SK-N-SH (cell line): ENCODE measurements around the gene GLIS1. TPM values are rescaled to one million over a fixed set of nuclear protein-coding genes. Genes with fewer than 3 reads are reported as not detected.

Source experiments
- CTCF ChIA-PET: fragments of 300-600, 350-600 bp; formaldehyde crosslinking; extraction: SDS; loops from one replicate; lab custom pipeline; 2021; lab: Yijun Ruan, JAX
- POLR2A ChIA-PET: fragments of 350-600 bp; sonication (Branson Sonifier 250); formaldehyde crosslinking; extraction: SDS; loops from one replicate; lab custom pipeline; 2020; ENCODE audit warnings: antibody characterized with exemption, inconsistent platforms; lab: Yijun Ruan, JAX
- DNase-seq: peaks from one replicate; pipeline ENCODE4 v3.0.0; 2012
- H2AFZ ChIP-seq: fragments of 200-600 bp; sonication (generic); 2 replicates; pipeline ENCODE4 v1.8.1; 2016; ENCODE audit warnings: antibody characterized with exemption, mild to moderate bottlenecking, low read depth
- H3F3A ChIP-seq: fragments of 200-600 bp; sonication (generic); replicated peaks from 2 replicates; pipeline ENCODE3; 2016; ENCODE audit warnings: antibody characterized with exemption, mild to moderate bottlenecking; ENCODE audit not compliant: insufficient read depth
- H3K27ac ChIP-seq, 2 experiments: fragments of 200-500 bp in 1 of 2; fragments of 200-600 bp in 1 of 2; sonication (Bioruptor generic) in 1 of 2; sonication (generic), shearing (Covaris generic) in 1 of 2; 2 replicates each; pipeline versions ENCODE4 v1.5.1 to v1.6.1; 2014 to 2016; ENCODE audit warnings: low read depth in 2 of 2, inconsistent platforms in 1 of 2, low read length in 1 of 2, mild to moderate bottlenecking in 1 of 2, mixed read lengths in 1 of 2
- H3K27me3 ChIP-seq: fragments of 200-600 bp; sonication (generic), shearing (Covaris generic); 2 replicates; pipeline ENCODE4 v1.6.1; 2016; ENCODE audit warnings: mixed run types; ENCODE audit not compliant: insufficient read depth
- H3K36me3 ChIP-seq, 2 experiments: fragments of 200-500 bp in 1 of 2; fragments of 200-600 bp in 1 of 2; sonication (Bioruptor generic) in 1 of 2; sonication (generic) in 1 of 2; replicated peaks in 1 of 2; 2 replicates each; pipeline versions ENCODE3 to v1.5.1; 2014 to 2016; ENCODE audit warnings: low read length in 1 of 2, mild to moderate bottlenecking in 1 of 2; ENCODE audit not compliant: insufficient read depth in 2 of 2, control insufficient read depth in 1 of 2
- H3K4me1 ChIP-seq, 2 experiments: fragments of 200-500 bp in 1 of 2; fragments of 200-600 bp in 1 of 2; sonication (Bioruptor generic) in 1 of 2; sonication (generic), shearing (Covaris generic) in 1 of 2; 2 replicates each; pipeline versions ENCODE4 v1.5.1 to v1.6.1; 2014 to 2016; ENCODE audit warnings: low read depth in 1 of 2, low read length in 1 of 2, mixed run types in 1 of 2; ENCODE audit not compliant: insufficient read depth in 2 of 2, control insufficient read depth in 1 of 2
- H3K4me2 ChIP-seq: fragments of 200-600 bp; sonication (generic), shearing (Covaris generic); 2 replicates; pipeline ENCODE4 v1.6.1; 2017; ENCODE audit warnings: mixed run types
- H3K4me3 ChIP-seq, 2 experiments: fragments of 200-500 bp in 1 of 2; fragments of 200-600 bp in 1 of 2; sonication (Bioruptor generic) in 1 of 2; sonication (generic), shearing (Covaris generic) in 1 of 2; 2 replicates each; pipeline versions ENCODE4 v1.5.1 to v1.8.1; 2014 to 2016; ENCODE audit warnings: low read depth in 2 of 2, inconsistent platforms in 1 of 2, low read length in 1 of 2, mild to moderate bottlenecking in 1 of 2, mixed read lengths in 1 of 2, moderate library complexity in 1 of 2
- H3K79me2 ChIP-seq: fragments of 200-600 bp; sonication (generic); 2 replicates; pipeline ENCODE4 v1.8.1; 2017; ENCODE audit warnings: mild to moderate bottlenecking; ENCODE audit not compliant: insufficient read depth
- H3K9ac ChIP-seq: fragments of 200-600 bp; sonication (generic); 2 replicates; pipeline ENCODE4 v1.6.1; 2017; ENCODE audit warnings: mixed run types
- H3K9me2 ChIP-seq: fragments of 200-600 bp; sonication (generic); 2 replicates; pipeline ENCODE4 v1.6.1; 2017; ENCODE audit warnings: mixed run types
- H3K9me3 ChIP-seq: fragments of 200-600 bp; sonication (generic); 2 replicates; pipeline ENCODE4 v1.6.1; 2017; ENCODE audit warnings: mixed run types, mild to moderate bottlenecking, moderate library complexity
- H4K20me1 ChIP-seq: fragments of 200-600 bp; sonication (generic); 2 replicates; pipeline ENCODE4 v1.6.1; 2017; ENCODE audit warnings: mild to moderate bottlenecking, mixed run types; ENCODE audit not compliant: insufficient read depth
- FOXJ3 ChIP-seq: sonication (generic); formaldehyde crosslinking; IDR thresholded peaks from 2 replicates; pipeline ENCODE4 v1.5.1; 2020; ENCODE audit warnings: mild to moderate bottlenecking, missing genetic modification reagents
- FOXM1 ChIP-seq: IDR thresholded peaks from 2 replicates; pipeline ENCODE4 v1.4.0; 2012; ENCODE audit warnings: low read depth, mild to moderate bottlenecking
- IRF3 ChIP-seq: fragments of 150-350 bp; IDR thresholded peaks from 2 replicates; pipeline ENCODE4 v1.6.1; 2016; ENCODE audit warnings: mild to moderate bottlenecking, low read depth, low read length
- MXI1 ChIP-seq: IDR thresholded peaks from 2 replicates; pipeline ENCODE4 v1.6.1; 2012; ENCODE audit warnings: mild to moderate bottlenecking, low read depth, low read length, improper control_type of control experiment
- RAD21 ChIP-seq: IDR thresholded peaks from 2 replicates; pipeline ENCODE4 v1.6.1; 2012; ENCODE audit warnings: mild to moderate bottlenecking, low read length
- REST ChIP-seq: IDR thresholded peaks from 2 replicates; pipeline ENCODE4 v1.6.1; 2012; ENCODE audit warnings: mild to moderate bottlenecking, low read depth, low read length, moderate library complexity
- TAF1 ChIP-seq: IDR thresholded peaks from 2 replicates; pipeline ENCODE4 v1.6.1; 2012; ENCODE audit warnings: low read depth, mild to moderate bottlenecking, low read length, moderate library complexity, borderline replicate concordance
- USF2 ChIP-seq: fragments of 150-350 bp; IDR thresholded peaks from 2 replicates; pipeline ENCODE4 v1.6.1; 2017; ENCODE audit warnings: antibody characterized with exemption, low read length, low read depth, borderline replicate concordance
- WGBS: methylation state at CpG from one replicate; pipeline ENCODE4 v1.1.6; 2017; ENCODE audit warnings: low lambda C conversion rate; 5-methylcytosine and 5-hydroxymethylcytosine counted together
- polyA plus RNA-seq, 3 experiments: library from polyadenylated mRNA; depleted of rRNA; stranded (reverse); fragments of >200 nt; gene quantifications; 2 replicates each; pipeline ENCODE4 v1.2.3, GENCODE V29; 2012
- TF ChIP-seq, protein P1 (sequence below): fragments of 200-600 bp; sonication (generic); IDR thresholded peaks from 2 replicates; pipeline ENCODE4 v1.6.1; 2017; ENCODE audit warnings: antibody characterized with exemption, mild to moderate bottlenecking, moderate library complexity

The GLIS1 gene
- polyA plus RNA-seq, 1 of the 3 experiments (the other 2 are of a cell fraction) = 0.13 TPM

GRCh38 chr1:53606197-53606596, 132.8 kb downstream of the GLIS1 start (continued):
- TF ChIP-seq REST = no peak
- TF ChIP-seq IRF3 = no peak

DNA sequence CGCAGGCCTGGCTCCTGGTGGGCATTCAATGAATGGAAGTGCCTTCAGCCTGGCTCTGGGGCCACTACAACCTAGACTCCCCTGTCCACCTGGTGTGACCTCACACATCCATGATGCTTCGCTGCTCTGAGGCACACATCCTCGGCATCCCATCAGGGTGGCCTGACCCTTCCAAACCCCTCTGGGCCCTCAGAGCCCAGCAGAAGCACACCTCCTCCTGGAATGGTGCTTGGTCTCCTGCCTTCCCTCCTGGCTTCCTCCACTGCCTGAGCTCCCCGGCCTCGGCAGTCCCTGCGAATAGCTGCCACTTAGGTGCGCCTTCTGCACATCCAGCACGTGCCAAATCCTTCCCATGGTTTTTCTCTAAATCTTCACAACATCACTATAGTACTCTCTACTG, 133.8 kb downstream of the GLIS1 start:
- POLR2A ChIA-PET = no interaction called here
- CTCF ChIA-PET = interaction anchor here (0.6 to 2.8 kb wide), 4 partner anchors 8 to 119 kb away, joined by 3 to 12 read pairs (median 6); no protein-coding TSS in a partner anchor
- H4K20me1 ChIP-seq = no peaks in the 10 kb centered on the region

More for the DNA sequence above, 133.8 kb downstream of the GLIS1 start:
- no peaks in the 10 kb centered on the region for H3K9me2 ChIP-seq
- no peak overlapping the region for H3K9ac ChIP-seq
- no peak overlapping the region for H2AFZ ChIP-seq
- TF ChIP-seq FOXJ3 (CRISPR knock-in tag) (no peak), FOXM1 (no peak), RAD21 (no peak), TAF1 (no peak), USF2 (no peak), MXI1 (no peak), IRF3 (no peak)
- TF ChIP-seq, protein P1, sequence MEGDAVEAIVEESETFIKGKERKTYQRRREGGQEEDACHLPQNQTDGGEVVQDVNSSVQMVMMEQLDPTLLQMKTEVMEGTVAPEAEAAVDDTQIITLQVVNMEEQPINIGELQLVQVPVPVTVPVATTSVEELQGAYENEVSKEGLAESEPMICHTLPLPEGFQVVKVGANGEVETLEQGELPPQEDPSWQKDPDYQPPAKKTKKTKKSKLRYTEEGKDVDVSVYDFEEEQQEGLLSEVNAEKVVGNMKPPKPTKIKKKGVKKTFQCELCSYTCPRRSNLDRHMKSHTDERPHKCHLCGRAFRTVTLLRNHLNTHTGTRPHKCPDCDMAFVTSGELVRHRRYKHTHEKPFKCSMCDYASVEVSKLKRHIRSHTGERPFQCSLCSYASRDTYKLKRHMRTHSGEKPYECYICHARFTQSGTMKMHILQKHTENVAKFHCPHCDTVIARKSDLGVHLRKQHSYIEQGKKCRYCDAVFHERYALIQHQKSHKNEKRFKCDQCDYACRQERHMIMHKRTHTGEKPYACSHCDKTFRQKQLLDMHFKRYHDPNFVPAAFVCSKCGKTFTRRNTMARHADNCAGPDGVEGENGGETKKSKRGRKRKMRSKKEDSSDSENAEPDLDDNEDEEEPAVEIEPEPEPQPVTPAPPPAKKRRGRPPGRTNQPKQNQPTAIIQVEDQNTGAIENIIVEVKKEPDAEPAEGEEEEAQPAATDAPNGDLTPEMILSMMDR = no peak
- TF ChIP-seq, all 33 proteins: peak for 0
- Histone ChIP-seq H3K79me2 (no peaks in the 10 kb centered on the region), H3K36me3 (no peaks in the 10 kb centered on the region), H3K9me3 (no peaks in the 10 kb centered on the region), H3K4me3 (no peak overlapping the region), H3K4me2 (no peak overlapping the region), H3K27ac (no peak overlapping the region), H3K27me3 (no peaks in the 10 kb centered on the region), H3K4me1 (peaks cover 0 to 7% of the 10 kb centered on the region in 2 experiments; a peak in 1 of 4 replicates), H3F3A (no peaks in the 10 kb centered on the region)
- 88% methylated on average over 5 of the region's 8 CpGs for WGBS
- DNase-seq = no peak
